ENCODE measurements around the gene CDK3.

DNA sequence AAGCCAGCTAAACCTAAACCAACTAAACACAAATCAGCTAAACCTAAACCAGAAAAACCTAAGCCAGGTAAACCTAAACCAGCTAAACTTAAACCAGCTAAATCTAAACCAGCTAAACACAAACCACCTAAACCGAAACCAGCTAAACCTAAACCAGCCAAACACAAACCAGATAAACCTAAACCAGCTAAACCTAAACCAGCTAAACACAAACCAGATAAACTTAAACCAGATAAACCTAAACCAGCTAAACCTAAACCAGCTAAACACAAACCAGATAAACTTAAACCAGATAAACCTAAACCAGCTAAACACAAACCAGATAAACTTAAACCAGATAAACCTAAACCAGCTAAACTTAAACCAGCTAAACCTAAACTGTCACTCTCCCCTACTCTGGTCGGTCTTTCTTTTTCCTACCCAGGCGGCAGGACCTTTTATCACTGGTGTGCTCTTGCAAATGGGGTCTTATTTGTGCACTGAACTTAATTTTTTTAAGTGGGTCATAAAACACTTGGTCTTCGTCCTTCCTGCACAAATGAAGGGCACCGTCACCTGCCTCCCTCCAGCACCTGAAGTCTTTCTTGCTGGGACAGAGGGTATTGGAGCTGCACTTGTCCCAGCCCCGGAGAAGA lies 19.3 kb downstream of the CDK3 start:
- TF ChIP-seq CTCF (IDR thresholded peaks at IDR 0.05; ENCODE audit: low read length) (no peak), EZH2 (IDR thresholded peaks at IDR 0.05; ENCODE audit: borderline replicate concordance, low read length) (no peak)
